ENCODE data around the gene C11orf42.

DNA sequence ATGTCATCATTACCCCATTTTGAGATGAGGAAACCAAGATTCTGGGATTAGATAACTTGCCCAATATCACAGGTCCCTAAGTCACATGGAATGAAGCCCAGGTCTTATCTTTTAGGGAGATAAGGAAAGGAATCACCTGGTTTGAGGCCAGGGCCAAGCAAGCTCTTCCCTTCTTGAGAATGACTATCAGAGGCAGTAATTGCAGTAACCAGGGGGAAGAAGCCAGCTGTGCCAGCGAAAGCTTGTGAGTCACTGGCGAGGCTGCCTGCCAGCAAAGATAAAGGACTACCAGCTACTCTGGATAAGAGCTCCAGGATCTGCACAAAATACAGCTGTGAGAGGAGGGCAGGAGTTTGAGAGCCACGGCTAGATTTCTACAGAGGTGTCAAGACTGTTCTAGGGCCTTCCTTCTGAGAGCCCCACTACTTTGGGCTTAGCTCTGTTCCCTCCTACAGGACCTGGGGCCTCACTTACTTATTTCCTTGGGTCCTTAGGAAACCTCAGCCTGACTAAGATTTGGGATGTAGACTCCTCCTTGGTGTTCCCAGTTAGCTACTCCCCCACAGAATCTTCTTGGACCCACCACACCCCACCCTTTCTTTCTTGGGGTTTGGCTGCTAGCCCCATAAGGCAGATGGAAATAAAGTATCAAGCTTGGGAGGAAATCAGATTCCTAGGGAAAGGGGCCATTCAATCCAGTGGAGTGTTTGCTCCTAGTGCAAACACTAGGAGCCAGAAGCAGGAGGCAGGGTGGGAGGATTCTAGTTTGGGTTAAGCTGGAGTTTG, 44.6 kb downstream of the C11orf42 start:
- TF ChIP-seq CTCF (IDR thresholded peaks at IDR 0.05) (no peak), POLR2A (IDR thresholded peaks at IDR 0.05) (no peak)
